ENCODE results near the gene DISC1. TPM values are rescaled to one million over a fixed set of nuclear protein-coding genes. Genes with fewer than 3 reads are reported as not detected.

DISC1 gene
- total RNA-seq, 1 donor from 2014 or later, result 5.2 TPM

DNA sequence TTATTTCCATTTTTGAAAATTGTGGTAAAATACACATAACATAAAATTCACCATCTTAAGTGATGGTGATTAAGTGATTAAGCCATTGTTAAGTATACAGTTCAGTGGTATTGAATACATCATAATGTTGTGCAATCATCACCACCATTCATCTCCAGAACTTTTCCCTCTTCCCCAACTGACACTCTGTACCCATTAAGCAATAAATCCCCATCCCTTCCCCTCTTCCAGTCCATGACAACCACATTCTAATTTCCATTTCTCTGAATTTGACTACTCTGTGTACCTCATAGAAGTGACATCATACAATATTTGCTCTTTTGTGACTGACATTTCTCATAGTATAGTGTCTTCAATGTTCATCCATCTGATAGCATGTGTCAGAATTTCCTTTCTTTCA lies 124.8 kb downstream of the DISC1 start:
- Mint-ChIP-seq H3K4me3 (ENCODE audit: low read depth) (no peak overlapping the region), H3K4me1 (ENCODE audit: low read depth) (no peaks in the 10 kb centered on the region)

DNA sequence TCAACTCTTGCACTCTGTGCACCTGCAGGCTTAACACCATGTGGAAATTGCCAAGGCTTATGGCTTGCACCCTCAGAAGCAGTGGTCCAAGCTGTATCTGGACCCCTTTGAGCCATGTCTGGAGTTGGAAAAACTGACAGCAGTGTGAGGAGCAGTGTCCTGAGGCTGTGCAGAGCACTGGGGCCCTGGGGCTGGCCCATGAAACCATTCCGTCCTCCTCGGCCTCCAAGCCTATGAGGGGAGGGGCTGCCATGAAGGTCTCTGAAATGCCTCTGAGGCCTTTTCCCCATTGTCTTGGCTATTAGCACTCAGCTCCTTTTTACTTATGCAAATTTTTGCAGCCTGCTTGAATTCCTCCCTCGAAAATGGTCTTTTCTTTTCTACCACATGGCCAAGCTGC lies 126.7 kb downstream of the DISC1 start:
- no peak overlapping the region for H3K4me3 Mint-ChIP-seq (ENCODE audit: low read depth)
- no peak for TF ChIP-seq CTCF (IDR thresholded peaks at IDR 0.05; ENCODE audit: unreplicated experiment)
- H3K36me3 Mint-ChIP-seq (ENCODE audit: insufficient read depth), result peaks cover 17% of the 10 kb centered on the region

More for the DNA sequence above, 124.8 kb downstream of the DISC1 start:
- Mint-ChIP-seq H3K36me3 (ENCODE audit: insufficient read depth) (peaks cover 17% of the 10 kb centered on the region), H3K27me3 (no peaks in the 10 kb centered on the region), H3K9me3 (ENCODE audit: low read depth) (peaks cover 18% of the 10 kb centered on the region), H3K27ac (no peak overlapping the region)
- DNase-seq (ENCODE audit: low spot score, unreplicated experiment), result no peak
- no peak for TF ChIP-seq CTCF (IDR thresholded peaks at IDR 0.05; ENCODE audit: unreplicated experiment)

GRCh38 chr1:231757101-231757404 lies 130.5 kb downstream of the DISC1 start:
- Mint-ChIP-seq H3K27me3 (no peaks in the 10 kb centered on the region), H3K9me3 (ENCODE audit: low read depth) (peaks cover 10% of the 10 kb centered on the region), H3K36me3 (ENCODE audit: insufficient read depth) (peaks cover 12% of the 10 kb centered on the region), H3K27ac (no peak overlapping the region), H3K4me3 (ENCODE audit: low read depth) (no peak overlapping the region), H3K4me1 (ENCODE audit: low read depth) (no peaks in the 10 kb centered on the region)
- no peak for DNase-seq (ENCODE audit: low spot score, unreplicated experiment)
- peak; percentile 5 for TF ChIP-seq CTCF (IDR thresholded peaks at IDR 0.05; ENCODE audit: unreplicated experiment)

More for the DNA sequence above, 126.7 kb downstream of the DISC1 start:
- H3K27ac Mint-ChIP-seq, result no peak overlapping the region
- H3K27me3 Mint-ChIP-seq, result no peaks in the 10 kb centered on the region
- peaks cover 14% of the 10 kb centered on the region for H3K9me3 Mint-ChIP-seq (ENCODE audit: low read depth)
- DNase-seq (ENCODE audit: low spot score, unreplicated experiment), result no peak
- no peaks in the 10 kb centered on the region for H3K4me1 Mint-ChIP-seq (ENCODE audit: low read depth)

DNA sequence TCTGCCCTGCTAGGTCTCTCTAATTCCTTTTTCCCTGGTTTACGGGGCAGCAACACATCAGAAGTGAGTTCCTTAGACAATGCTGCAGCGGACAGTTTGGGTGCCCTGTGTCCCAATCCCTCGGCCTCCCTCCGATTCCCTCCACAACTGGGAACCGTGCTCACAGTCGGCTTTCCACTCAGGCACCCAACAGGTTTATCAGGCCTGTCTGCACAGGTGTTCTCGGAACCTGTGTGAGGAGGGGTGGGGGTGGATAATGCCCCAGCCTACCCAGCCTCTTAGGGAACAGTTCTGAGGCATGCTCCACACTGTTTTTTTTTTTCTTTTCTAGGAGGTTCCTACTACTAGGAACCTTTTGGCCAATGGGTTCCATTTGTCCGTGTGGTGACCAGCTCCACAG lies 131.2 kb downstream of the DISC1 start:
- Mint-ChIP-seq H3K4me3 (ENCODE audit: low read depth) (no peak overlapping the region), H3K36me3 (ENCODE audit: insufficient read depth) (peaks cover 7% of the 10 kb centered on the region), H3K27ac (no peak overlapping the region), H3K27me3 (no peaks in the 10 kb centered on the region), H3K9me3 (ENCODE audit: low read depth) (peaks cover 7% of the 10 kb centered on the region), H3K4me1 (ENCODE audit: low read depth) (no peaks in the 10 kb centered on the region)
- no peak for DNase-seq (ENCODE audit: low spot score, unreplicated experiment)
- TF ChIP-seq CTCF (IDR thresholded peaks at IDR 0.05; ENCODE audit: unreplicated experiment), result no peak

GRCh38 chr1:231761252-231761651 lies 134.7 kb downstream of the DISC1 start:
- Mint-ChIP-seq H3K4me3 (ENCODE audit: low read depth) (no peak overlapping the region), H3K4me1 (ENCODE audit: low read depth) (no peaks in the 10 kb centered on the region), H3K36me3 (ENCODE audit: insufficient read depth) (no peaks in the 10 kb centered on the region), H3K27me3 (no peaks in the 10 kb centered on the region), H3K9me3 (ENCODE audit: low read depth) (no peaks in the 10 kb centered on the region), H3K27ac (no peak overlapping the region)
- no peak for TF ChIP-seq CTCF (IDR thresholded peaks at IDR 0.05; ENCODE audit: unreplicated experiment)
- DNase-seq (ENCODE audit: low spot score, unreplicated experiment), result no peak

Measured in progenitor cell of endocrine pancreas (in vitro differentiated cells).